IPS-20b (cell line): ENCODE results near the gene ERC1.
"Not testable (repeated sequence)": the region's sequence is repeated elsewhere in the genome, so short reads cannot be mapped to it uniquely, and the experiment has no call there.

Source experiments
- H3K27ac ChIP-seq: one replicate; pipeline ENCODE4 v1.5.1; 2013; ENCODE audit warnings: low read length
- H3K27me3 ChIP-seq: 2 replicates; pipeline ENCODE4 v1.6.1; 2013; ENCODE audit warnings: mild to moderate bottlenecking, low read length, inconsistent platforms; ENCODE audit not compliant: insufficient read depth
- H3K36me3 ChIP-seq: 2 replicates; pipeline ENCODE4 v1.6.1; 2013; ENCODE audit warnings: low read depth, mild to moderate bottlenecking, inconsistent platforms, low read length, moderate library complexity; ENCODE audit not compliant: insufficient read depth
- H3K4me1 ChIP-seq: 2 replicates; pipeline ENCODE4 v1.6.1; 2013; ENCODE audit warnings: mild to moderate bottlenecking, control low read depth, inconsistent platforms, low read length, moderate library complexity; ENCODE audit not compliant: insufficient read depth
- H3K4me3 ChIP-seq: 2 replicates; pipeline ENCODE4 v1.5.1; 2013; ENCODE audit warnings: mild to moderate bottlenecking, low read length, inconsistent platforms
- H3K9ac ChIP-seq: 2 replicates; pipeline ENCODE4 v1.6.1; 2013; ENCODE audit warnings: low read depth, mild to moderate bottlenecking, inconsistent platforms, low read length, moderate library complexity
- H3K9me3 ChIP-seq: 2 replicates; pipeline ENCODE4 v1.6.1; 2013; ENCODE audit warnings: mild to moderate bottlenecking, low read depth, low read length, inconsistent platforms; ENCODE audit not compliant: insufficient read depth

ERC1 gene

GRCh38 chr12:1341270-1341669 is 350.2 kb downstream of the ERC1 start:
- not testable (repeated sequence) for H3K9me3 ChIP-seq, H3K36me3 ChIP-seq, H3K4me3 ChIP-seq, H3K4me1 ChIP-seq, H3K27ac ChIP-seq, H3K27me3 ChIP-seq, H3K9ac ChIP-seq

- no peaks in the 10 kb centered on the region for H3K4me1 ChIP-seq
- H3K27ac ChIP-seq = no peak overlapping the region
- H3K9ac ChIP-seq = no peak overlapping the region
- H3K27me3 ChIP-seq = no peaks in the 10 kb centered on the region
- H3K9me3 ChIP-seq = no peaks in the 10 kb centered on the region
- H3K36me3 ChIP-seq = no peaks in the 10 kb centered on the region
- no peak overlapping the region for H3K4me3 ChIP-seq
Measured at GRCh38 chr12:1343422-1343821, 352.4 kb downstream of the ERC1 start.

GRCh38 chr12:1344245-1344644 is 353.2 kb downstream of the ERC1 start:
- H3K27me3 ChIP-seq = no peaks in the 10 kb centered on the region
- no peaks in the 10 kb centered on the region for H3K36me3 ChIP-seq
- no peak overlapping the region for H3K9ac ChIP-seq
- no peaks in the 10 kb centered on the region for H3K9me3 ChIP-seq
- no peak overlapping the region for H3K27ac ChIP-seq
- no peaks in the 10 kb centered on the region for H3K4me1 ChIP-seq
- no peak overlapping the region for H3K4me3 ChIP-seq

GRCh38 chr12:1346126-1346525 is 355.1 kb downstream of the ERC1 start:
- no peak overlapping the region for H3K27ac ChIP-seq
- H3K4me3 ChIP-seq = no peak overlapping the region
- no peaks in the 10 kb centered on the region for H3K36me3 ChIP-seq
- no peak overlapping the region for H3K9ac ChIP-seq
- no peaks in the 10 kb centered on the region for H3K4me1 ChIP-seq
- no peaks in the 10 kb centered on the region for H3K27me3 ChIP-seq
- H3K9me3 ChIP-seq = no peaks in the 10 kb centered on the region

- no peak overlapping the region for H3K9ac ChIP-seq
- H3K4me1 ChIP-seq = no peaks in the 10 kb centered on the region
- no peak overlapping the region for H3K27ac ChIP-seq
- no peaks in the 10 kb centered on the region for H3K27me3 ChIP-seq
- H3K4me3 ChIP-seq = no peak overlapping the region
- no peaks in the 10 kb centered on the region for H3K36me3 ChIP-seq
- no peaks in the 10 kb centered on the region for H3K9me3 ChIP-seq
Measured at GRCh38 chr12:1347294-1347693, 356.3 kb downstream of the ERC1 start.

- H3K27me3 ChIP-seq = no peaks in the 10 kb centered on the region
- H3K9me3 ChIP-seq = no peaks in the 10 kb centered on the region
- no peak overlapping the region for H3K4me3 ChIP-seq
- no peaks in the 10 kb centered on the region for H3K36me3 ChIP-seq
- H3K27ac ChIP-seq = no peak overlapping the region
- no peaks in the 10 kb centered on the region for H3K4me1 ChIP-seq
- H3K9ac ChIP-seq = no peak overlapping the region
Measured at GRCh38 chr12:1348606-1349005, 357.6 kb downstream of the ERC1 start.

GRCh38 chr12:1350055-1350933 is 359.3 kb downstream of the ERC1 start:
- no peaks in the 10 kb centered on the region for H3K9me3 ChIP-seq
- no peaks in the 10 kb centered on the region for H3K36me3 ChIP-seq
- H3K27me3 ChIP-seq = no peaks in the 10 kb centered on the region
- H3K9ac ChIP-seq = no peak overlapping the region
- H3K27ac ChIP-seq = no peak overlapping the region
- H3K4me3 ChIP-seq = no peak overlapping the region
- peaks cover under 1% of the 10 kb centered on the region; the same call in 1 of the 2 replicates for H3K4me1 ChIP-seq

GRCh38 chr12:1350934-1351240 is 359.9 kb downstream of the ERC1 start:
- Histone ChIP-seq H3K9ac (no peak overlapping the region), H3K4me1 (peaks cover 5% of the 10 kb centered on the region; the same call in 1 of the 2 replicates), H3K27me3 (no peaks in the 10 kb centered on the region), H3K27ac (no peak overlapping the region), H3K36me3 (no peaks in the 10 kb centered on the region), H3K4me3 (no peak overlapping the region), H3K9me3 (no peaks in the 10 kb centered on the region)

- Histone ChIP-seq H3K9ac (no peak overlapping the region), H3K36me3 (no peaks in the 10 kb centered on the region), H3K4me3 (no peak overlapping the region), H3K4me1 (peaks cover 5% of the 10 kb centered on the region; the same call in 1 of the 2 replicates), H3K27me3 (no peaks in the 10 kb centered on the region), H3K27ac (no peak overlapping the region), H3K9me3 (no peaks in the 10 kb centered on the region)
Measured at GRCh38 chr12:1351926-1352325, 360.9 kb downstream of the ERC1 start.

GRCh38 chr12:1353451-1353850 is 362.4 kb downstream of the ERC1 start:
- no peaks in the 10 kb centered on the region for H3K36me3 ChIP-seq
- H3K4me3 ChIP-seq = no peak overlapping the region
- H3K9me3 ChIP-seq = no peaks in the 10 kb centered on the region
- no peaks in the 10 kb centered on the region for H3K27me3 ChIP-seq
- H3K9ac ChIP-seq = no peak overlapping the region
- peaks cover 5% of the 10 kb centered on the region; the same call in 1 of the 2 replicates for H3K4me1 ChIP-seq
- no peak overlapping the region for H3K27ac ChIP-seq

GRCh38 chr12:1355396-1355795 is 364.4 kb downstream of the ERC1 start:
- Histone ChIP-seq H3K9me3 (no peaks in the 10 kb centered on the region), H3K9ac (no peak overlapping the region), H3K27ac (no peak overlapping the region), H3K4me3 (no peak overlapping the region), H3K27me3 (no peaks in the 10 kb centered on the region), H3K4me1 (peaks cover 5% of the 10 kb centered on the region; the same call in 1 of the 2 replicates), H3K36me3 (no peaks in the 10 kb centered on the region)

- H3K4me1 ChIP-seq, H3K9ac ChIP-seq, H3K36me3 ChIP-seq, H3K27ac ChIP-seq, H3K4me3 ChIP-seq, H3K9me3 ChIP-seq, H3K27me3 ChIP-seq: not testable (repeated sequence)
Measured at GRCh38 chr12:1355871-1356270, 364.8 kb downstream of the ERC1 start.
